HepG2 (cell line): Measurements from ENCODE around the gene COL5A1. TPM values are rescaled to one million over a fixed set of nuclear protein-coding genes. Genes with fewer than 3 reads are reported as not detected.

ENCODE experiments used
- ATAC-seq: fragments of 200-7000 bp; cut with Tn5 transposase; 3 replicates; pipeline ENCODE4 v1.9.1; 2020; ENCODE audit warnings: mild to moderate bottlenecking, moderate library complexity
- BruUV-seq: library from RNA; stranded (reverse); fragments of 400-500 nt; replicated peaks from 2 replicates; lab custom pipeline; 2021; lab: Mats Ljungman, UMichigan
- CTCF ChIA-PET: fragments of 300-600 bp; formaldehyde crosslinking; extraction: SDS; loops from one replicate; lab custom pipeline; 2021; ENCODE audit warnings: low total read pairs, inconsistent platforms, low intra/inter-chr PET ratio; lab: Yijun Ruan, JAX
- POLR2A ChIA-PET: fragments of 350-600 bp; sonication (Branson Sonifier 250); formaldehyde crosslinking; loops from one replicate; lab custom pipeline; 2020; ENCODE audit warnings: antibody characterized with exemption, inconsistent platforms; lab: Yijun Ruan, JAX
- DNase-seq: peaks from one replicate; pipeline ENCODE4 v3.0.0-alpha.2; 2015; ENCODE audit warnings: low spot score
- FAIRE-seq: peaks from 3 replicates; lab custom pipeline; 2011; peaks lifted over from hg19 to GRCh38; lab: Jason Lieb, UNC
- H2AFZ ChIP-seq: one replicate; pipeline ENCODE4 v1.6.1; 2011; ENCODE audit warnings: low read length, inconsistent platforms
- H3K27ac ChIP-seq: fragments of 300-600 bp; 3 replicates; pipeline ENCODE4 v1.8.0; 2011; ENCODE audit warnings: mixed run types, mild to moderate bottlenecking, mixed read lengths, low read length, inconsistent platforms; ENCODE audit not compliant: insufficient read depth; ENCODE audit errors: extremely low read length
- H3K27me3 ChIP-seq, 2 experiments: fragments of 200-600 bp in 1 of 2; 2 replicates in 1 of 2; 3 replicates in 1 of 2; pipeline versions ENCODE4 v1.6.0 to v1.8.0; 2011; ENCODE audit warnings: low read length in 2 of 2, mild to moderate bottlenecking in 2 of 2, moderate library complexity in 2 of 2, inconsistent platforms in 1 of 2; ENCODE audit not compliant: insufficient read depth in 2 of 2, control insufficient read depth in 1 of 2
- H3K36me3 ChIP-seq, 2 experiments: fragments of 200-600 bp in 1 of 2; replicated peaks in 1 of 2; 2 replicates in 1 of 2; 3 replicates in 1 of 2; pipeline versions ENCODE4 v1.5.1 to v1.8.0; 2011; ENCODE audit warnings: low read length in 2 of 2, inconsistent platforms in 1 of 2; ENCODE audit not compliant: insufficient read depth in 2 of 2, control insufficient read depth in 1 of 2
- H3K4me1 ChIP-seq: 2 replicates; pipeline ENCODE4 v1.5.1; 2012; ENCODE audit warnings: low read length, inconsistent platforms; ENCODE audit not compliant: insufficient read depth
- H3K4me2 ChIP-seq: 2 replicates; pipeline ENCODE4 v1.6.0; 2011; ENCODE audit warnings: low read depth, low read length, inconsistent platforms
- H3K4me3 ChIP-seq, 3 experiments: fragments of 200-600 bp in 1 of 3; sonication (generic), shearing (Covaris generic) in 1 of 3; replicated peaks in 1 of 3; 2 replicates each; pipeline ENCODE4 v1.5.1; 2011 to 2016; ENCODE audit warnings: low read length in 3 of 3, inconsistent platforms in 2 of 3, low read depth in 2 of 3, mild to moderate bottlenecking in 2 of 3, control low read depth in 1 of 3, mixed read lengths in 1 of 3; ENCODE audit not compliant: insufficient read depth in 1 of 3
- H3K79me2 ChIP-seq: one replicate; pipeline ENCODE4 v1.6.1; 2011; ENCODE audit warnings: low read length, inconsistent platforms; ENCODE audit not compliant: insufficient read depth
- H3K9ac ChIP-seq: 2 replicates; pipeline ENCODE4 v1.6.0; 2011; ENCODE audit warnings: mild to moderate bottlenecking, low read depth, low read length, inconsistent platforms; ENCODE audit not compliant: insufficient read depth
- H3K9me3 ChIP-seq: 2 replicates; pipeline ENCODE4 v1.5.1; 2012; ENCODE audit warnings: mild to moderate bottlenecking, low read length
- H4K20me1 ChIP-seq: 2 replicates; pipeline ENCODE4 v1.6.0; 2011; ENCODE audit warnings: inconsistent platforms, mild to moderate bottlenecking, low read length, moderate library complexity; ENCODE audit not compliant: insufficient read depth
- DMAP1 ChIP-seq: IDR thresholded peaks from 2 replicates; pipeline ENCODE4 v1.6.1; 2016
- ERF ChIP-seq: IDR thresholded peaks from 2 replicates; pipeline ENCODE4 v1.6.1; 2018; ENCODE audit warnings: missing biosample characterization, missing genetic modification reagents
- MAFK ChIP-seq, 2 experiments: IDR thresholded peaks in 1 of 2; conservative IDR thresholded peaks in 1 of 2; 2 replicates each; pipeline ENCODE4 v1.6.1; 2011; ENCODE audit warnings: improper control_type of control experiment in 2 of 2, low read length in 2 of 2
- NCOR1 ChIP-seq: fragments of 200-600 bp; sonication (generic); IDR thresholded peaks from 2 replicates; pipeline ENCODE4 v1.7.0; 2017; ENCODE audit warnings: antibody characterized with exemption, low read length, borderline replicate concordance
- REL ChIP-seq: sonication (generic); formaldehyde crosslinking; conservative IDR thresholded peaks from 2 replicates; pipeline ENCODE4 v1.8.0; 2022; ENCODE audit warnings: mild to moderate bottlenecking, missing genetic modification reagents, moderate library complexity
- ZBTB3 ChIP-seq: sonication (generic); formaldehyde crosslinking; IDR thresholded peaks from 2 replicates; pipeline ENCODE4 v1.4.0; 2020; ENCODE audit warnings: low read depth, mild to moderate bottlenecking, moderate library complexity, missing genetic modification reagents, borderline replicate concordance
- ZNF274 ChIP-seq: sonication (generic); formaldehyde crosslinking; IDR thresholded peaks from 2 replicates; pipeline ENCODE4 v1.5.1; 2020; ENCODE audit warnings: mild to moderate bottlenecking, missing genetic modification reagents
- WGBS: methylation state at CpG from one replicate; pipeline ENCODE4 v1.1.6; 2017; ENCODE audit warnings: low lambda C conversion rate; 5-methylcytosine and 5-hydroxymethylcytosine counted together
- in situ Hi-C: cut with HindIII; loops from 2 replicates; pipeline ENCODE4 v1.10.0; 2017; ENCODE audit warnings: low pct_unique_long_range_greater_than_20kb; ENCODE audit not compliant: extremely low pct_ligation_motif_present
- intact Hi-C: fragments of 100-400 bp; cut with micrococcal nuclease; formaldehyde crosslinking; loops from one replicate; pipeline ENCODE4 v1.10.0; 2022; ENCODE audit not compliant: unreplicated experiment
- polyA plus RNA-seq, 8 experiments: library from polyadenylated mRNA; depleted of rRNA in 3 of 8; stranded (reverse) in 7 of 8; unstranded in 1 of 8; fragments of >200 nt; fragmentation: Illumina TruSeq in 4 of 8; extraction: Trizol in 4 of 8; gene quantifications; 2 replicates each; pipeline versions ENCODE4 v1.2.1 to v1.2.3, GENCODE V29; 2011 to 2016; ENCODE audit warnings: low read depth in 4 of 8, missing spikeins in 1 of 8, mixed read lengths in 1 of 8; ENCODE audit not compliant: insufficient read depth in 1 of 8
- total RNA-seq, 5 experiments: library from RNA; depleted of rRNA; stranded (reverse); fragments of >200 nt; fragmentation: Illumina TruSeq; extraction: Trizol; gene quantifications; 2 replicates each; pipeline ENCODE4 v1.2.3, GENCODE V29; 2016; ENCODE audit warnings: low read depth in 1 of 5

COL5A1 gene
- total and polyA plus RNA-seq, 2 of the 13 experiments (the other 11 are each of a cell fraction or from before 2014, with no cell fraction given), result not detected

- WGBS, result 60% methylated on average over 7 of the region's 22 CpGs
These were observed 200.7 kb downstream of the COL5A1 start for GRCh38 chr9:134842321-134842720.

GRCh38 chr9:134843740-134844139, 202.1 kb downstream of the COL5A1 start:
- ChIA-PET POLR2A (no interaction called here), CTCF (no interaction called here)
- BruUV-seq, result no TSS peak

More at GRCh38 chr9:134842321-134842720, 200.7 kb downstream of the COL5A1 start:
- Histone ChIP-seq H3K27ac (no peak overlapping the region), H3K79me2 (no peaks in the 10 kb centered on the region), H3K9me3 (no peaks in the 10 kb centered on the region), H2AFZ (no peak overlapping the region), H3K27me3 (peaks cover 7 to 80% of the 10 kb centered on the region in 2 experiments; a peak in 4 of 5 replicates), H3K9ac (no peak overlapping the region), H4K20me1 (no peaks in the 10 kb centered on the region), H3K4me3 (no peak overlapping the region), H3K36me3 (no peaks in the 10 kb centered on the region), H3K4me1 (no peaks in the 10 kb centered on the region), H3K4me2 (no peak overlapping the region)
- BruUV-seq, result no TSS peak
- ATAC-seq, result no peak
- FAIRE-seq, result no peak
- ChIA-PET CTCF (no interaction called here), POLR2A (no interaction called here)
- no peak for DNase-seq
- intact Hi-C loops, result no loop called here
- in situ Hi-C loops, result no loop called here
- no peak for TF ChIP-seq ZNF274 (CRISPR knock-in tag)

More at GRCh38 chr9:134843740-134844139, 202.1 kb downstream of the COL5A1 start:
- no peak overlapping the region for H3K27ac ChIP-seq
- in situ Hi-C loops (no loop called here), intact Hi-C loops (no loop called here)
- ATAC-seq (no peak), FAIRE-seq (no peak), DNase-seq (no peak)
- H3K4me1 ChIP-seq, result no peaks in the 10 kb centered on the region
- H3K9ac ChIP-seq, result no peak overlapping the region
- no peaks in the 10 kb centered on the region for H3K36me3 ChIP-seq
- H3K4me3 ChIP-seq, result no peak overlapping the region
- peaks cover 4 to 66% of the 10 kb centered on the region in 2 experiments; a peak in 4 of 5 replicates for H3K27me3 ChIP-seq
- 22% methylated on average over 3 of the region's 18 CpGs for WGBS
- H3K9me3 ChIP-seq, result no peaks in the 10 kb centered on the region
- no peaks in the 10 kb centered on the region for H3K79me2 ChIP-seq
- H3K4me2 ChIP-seq, result no peak overlapping the region
- TF ChIP-seq MAFK (conservative IDR thresholded peaks at IDR 0.05 in 1 of 2, IDR thresholded peaks at IDR 0.05 in 1 of 2; ENCODE audit: low read length in 2 of 2), result no peak
- no peak for TF ChIP-seq ZBTB3 (CRISPR knock-in tag)
- no peak for TF ChIP-seq REL (CRISPR knock-in tag)
- no peak for TF ChIP-seq ERF
- no peak for TF ChIP-seq DMAP1 (CRISPR knock-in tag)
- TF ChIP-seq NCOR1, result no peak
- TF ChIP-seq, all 625 proteins: peak for 0
- no peaks in the 10 kb centered on the region for H4K20me1 ChIP-seq
- no peak overlapping the region for H2AFZ ChIP-seq
